ENCODE data around the gene GATA2.

- TF ChIP-seq CTCF (IDR thresholded peaks at IDR 0.05) (no peak), POLR2A (IDR thresholded peaks at IDR 0.05) (no peak), EP300 (IDR thresholded peaks at IDR 0.05) (no peak)
These were observed 29.2 kb downstream of the GATA2 start for GRCh38 chr3:128463771-128464170.
